HepG2 (cell line): ENCODE measurements around the gene ZNF740. TPM values are rescaled to one million over a fixed set of nuclear protein-coding genes. Genes with fewer than 3 reads are reported as not detected.

Experiments used
- CENPX ChIP-seq: sonication (generic); formaldehyde crosslinking; IDR thresholded peaks from 2 replicates; pipeline ENCODE4 v1.9.0; 2021; ENCODE audit warnings: mild to moderate bottlenecking, missing genetic modification reagents, moderate library complexity
- HMGXB4 ChIP-seq, 2 experiments: sonication (generic) in 1 of 2; formaldehyde crosslinking in 1 of 2; IDR thresholded peaks; 2 replicates each; pipeline versions ENCODE4 v1.4.0 to v1.6.1; 2018 to 2020; ENCODE audit warnings: missing genetic modification reagents in 2 of 2, borderline replicate concordance in 1 of 2, low read depth in 1 of 2, mild to moderate bottlenecking in 1 of 2, missing biosample characterization in 1 of 2
- HNF1A ChIP-seq, 2 experiments: sonication (generic) in 1 of 2; formaldehyde crosslinking in 1 of 2; IDR thresholded peaks; 2 replicates each; pipeline versions ENCODE4 v1.4.0 to v1.6.1; 2016 to 2020; ENCODE audit warnings: borderline replicate concordance in 1 of 2, low read depth in 1 of 2, mild to moderate bottlenecking in 1 of 2, missing genetic modification reagents in 1 of 2
- MBNL3 ChIP-seq: fragments of 250-450 bp; sonication (Bioruptor Pico); conservative IDR thresholded peaks from 2 replicates; pipeline ENCODE4 v1.8.0; 2022; ENCODE audit warnings: mild to moderate bottlenecking, inconsistent platforms
- NONO ChIP-seq, 2 experiments: fragments of 450-650 bp in 1 of 2; sonication (generic) in 1 of 2; formaldehyde crosslinking in 1 of 2; IDR thresholded peaks in 1 of 2; conservative IDR thresholded peaks in 1 of 2; 2 replicates each; pipeline versions ENCODE4 v1.6.1 to v1.8.0; 2017 to 2022; ENCODE audit warnings: mild to moderate bottlenecking in 1 of 2, missing genetic modification reagents in 1 of 2, moderate library complexity in 1 of 2
- POLR2AphosphoS5 ChIP-seq: IDR thresholded peaks from 2 replicates; pipeline ENCODE4 v1.6.1; 2012; ENCODE audit warnings: low read depth, low read length
- POLR2G ChIP-seq: fragments of 200-400 bp; formaldehyde crosslinking; IDR thresholded peaks from 2 replicates; pipeline ENCODE4 v1.6.1; 2018; ENCODE audit warnings: mild to moderate bottlenecking, low read depth, low read length, moderate library complexity
- ZBTB40 ChIP-seq, 2 experiments: fragments of 450-650 bp in 1 of 2; sonication (generic) in 1 of 2; formaldehyde crosslinking in 1 of 2; IDR thresholded peaks; 2 replicates each; pipeline versions ENCODE4 v1.6.1 to v1.8.0; 2016 to 2022; ENCODE audit warnings: antibody characterized with exemption in 1 of 2, mild to moderate bottlenecking in 1 of 2, missing genetic modification reagents in 1 of 2
- polyA plus RNA-seq, 8 experiments: library from polyadenylated mRNA; depleted of rRNA in 3 of 8; stranded (reverse) in 7 of 8; unstranded in 1 of 8; fragments of >200 nt; fragmentation: Illumina TruSeq in 4 of 8; extraction: Trizol in 4 of 8; gene quantifications; 2 replicates each; pipeline versions ENCODE4 v1.2.1 to v1.2.3, GENCODE V29; 2011 to 2016; ENCODE audit warnings: low read depth in 4 of 8, missing spikeins in 1 of 8, mixed read lengths in 1 of 8; ENCODE audit not compliant: insufficient read depth in 1 of 8
- total RNA-seq, 5 experiments: library from RNA; depleted of rRNA; stranded (reverse); fragments of >200 nt; fragmentation: Illumina TruSeq; extraction: Trizol; gene quantifications; 2 replicates each; pipeline ENCODE4 v1.2.3, GENCODE V29; 2016; ENCODE audit warnings: low read depth in 1 of 5

The ZNF740 gene
- total and polyA plus RNA-seq, 2 of the 13 experiments (the other 11 are each of a cell fraction or from before 2014, with no cell fraction given) = 16.9 to 19.0 TPM

- TF ChIP-seq POLR2AphosphoS5 (no peak), NONO (IDR thresholded peaks at IDR 0.05) (no peak), NONO (CRISPR knock-in tag; conservative IDR thresholded peaks at IDR 0.05) (peak; percentile 84), POLR2G (no peak), HMGXB4 (CRISPR knock-in tag; IDR thresholded peaks at IDR 0.05; ENCODE audit: borderline replicate concordance in 1 of 2, low read depth in 1 of 2) (0 out of 4 replicates have a peak, but pooled peaks of 1 of the 2 experiments have one; percentile 25), ZBTB40 (IDR thresholded peaks at IDR 0.05) (no peak), ZBTB40 (CRISPR knock-in tag; IDR thresholded peaks at IDR 0.05) (peak; percentile 63), HNF1A (IDR thresholded peaks at IDR 0.05; ENCODE audit: low read depth) (no peak), HNF1A (CRISPR knock-in tag; IDR thresholded peaks at IDR 0.05; ENCODE audit: borderline replicate concordance) (peak; percentile 61; the same call in 1 of the 2 replicates), CENPX (no peak), MBNL3 (CRISPR knock-in tag) (no peak)
These were observed 5.5 kb upstream of the ZNF740 start (continued) for GRCh38 chr12:53174881-53175491.
